Measurements from ENCODE around the gene FIG4.
"Not testable (repeated sequence)": the region's sequence is repeated elsewhere in the genome, so short reads cannot be mapped to it uniquely, and the experiment has no call there.

Gene FIG4

GRCh38 chr6:109799129-109799528 is 108.0 kb downstream of the FIG4 start:
- no peak for DNase-seq (ENCODE audit: low spot score)

GRCh38 chr6:109799664-109800063 is 108.6 kb downstream of the FIG4 start:
- DNase-seq (ENCODE audit: low spot score) = no peak

- no peak for DNase-seq (ENCODE audit: low spot score)
Observed at GRCh38 chr6:109800771-109801170, 109.7 kb downstream of the FIG4 start.

- DNase-seq (ENCODE audit: low spot score) = no peak
Observed at GRCh38 chr6:109801794-109802193, 110.7 kb downstream of the FIG4 start.

GRCh38 chr6:109804020-109804419 is 112.9 kb downstream of the FIG4 start:
- DNase-seq (ENCODE audit: low spot score) = no peak

GRCh38 chr6:109807881-109808280 is 116.8 kb downstream of the FIG4 start:
- DNase-seq (ENCODE audit: low spot score) = no peak

- DNase-seq (ENCODE audit: low spot score) = no peak
Observed at GRCh38 chr6:109808837-109809236, 117.7 kb downstream of the FIG4 start.

- DNase-seq (ENCODE audit: low spot score) = no peak
Observed at GRCh38 chr6:109815054-109815453, 124.0 kb downstream of the FIG4 start.

GRCh38 chr6:109816452-109817374 is 125.6 kb downstream of the FIG4 start:
- no peak for DNase-seq (ENCODE audit: low spot score)

GRCh38 chr6:109820706-109821350 is 129.7 kb downstream of the FIG4 start:
- no peak for DNase-seq (ENCODE audit: low spot score)

- DNase-seq (ENCODE audit: low spot score) = no peak
Observed at GRCh38 chr6:109821428-109821827, 130.3 kb downstream of the FIG4 start.

GRCh38 chr6:109824105-109824504 is 133.0 kb downstream of the FIG4 start:
- no peak for DNase-seq (ENCODE audit: low spot score)

GRCh38 chr6:109826551-109826950 is 135.5 kb downstream of the FIG4 start:
- no peak for DNase-seq (ENCODE audit: low spot score)

- not testable (repeated sequence) for DNase-seq (ENCODE audit: low spot score)
Observed at GRCh38 chr6:109831352-109831751, 140.3 kb downstream of the FIG4 start.

- no peak for DNase-seq (ENCODE audit: low spot score)
Observed at GRCh38 chr6:109834131-109834530, 143.0 kb downstream of the FIG4 start.

- DNase-seq (ENCODE audit: low spot score) = no peak
Observed at GRCh38 chr6:109834595-109835437, 143.7 kb downstream of the FIG4 start.

GRCh38 chr6:109840034-109840433 is 148.9 kb downstream of the FIG4 start:
- DNase-seq (ENCODE audit: low spot score) = no peak

GRCh38 chr6:109840796-109841195 is 149.7 kb downstream of the FIG4 start:
- DNase-seq (ENCODE audit: low spot score) = no peak

GRCh38 chr6:109841869-109842268 is 150.8 kb downstream of the FIG4 start:
- DNase-seq (ENCODE audit: low spot score) = no peak

- no peak for DNase-seq (ENCODE audit: low spot score)
Observed at GRCh38 chr6:109852713-109853112, 161.6 kb downstream of the FIG4 start.

GRCh38 chr6:109853426-109853825 is 162.3 kb downstream of the FIG4 start:
- DNase-seq (ENCODE audit: low spot score) = no peak

- no peak for DNase-seq (ENCODE audit: low spot score)
Observed at GRCh38 chr6:109853951-109854350, 162.9 kb downstream of the FIG4 start.

Measured in ecto neural progenitor cell (in vitro differentiated cells).